Peyer's patch (tissue), 4 donors: ENCODE data around the gene PPP1R26. TPM values are rescaled to one million over a fixed set of nuclear protein-coding genes. Genes with fewer than 3 reads are reported as not detected.

Experiments
- DNase-seq, 3 donors: peaks; one replicate each; pipeline ENCODE4 v3.0.0-alpha.2; 2017 to 2019
- H3K27ac ChIP-seq, 4 donors: fragments of 200-600 bp; sonication (generic); one replicate each; pipeline ENCODE4 v1.5.1; 2016 to 2019
- H3K27me3 ChIP-seq, 2 donors: fragments of 200-600 bp; sonication (generic); one replicate each; pipeline ENCODE4 v1.5.1; 2019
- H3K36me3 ChIP-seq, 3 donors: fragments of 200-600 bp; sonication (generic); one replicate each; pipeline ENCODE4 v1.5.1; 2016 to 2019
- H3K4me1 ChIP-seq, 4 donors: fragments of 200-600 bp; sonication (generic); one replicate each; pipeline ENCODE4 v1.5.1; 2016 to 2019
- H3K4me3 ChIP-seq, 4 donors: fragments of 200-600 bp; sonication (generic); 1 replicate in 3 of 4; 2 replicates in 1 of 4; pipeline ENCODE4 v1.5.1; 2016 to 2019; ENCODE audit warnings: mild to moderate bottlenecking in 1 of 4
- H3K9me3 ChIP-seq, 4 donors: fragments of 200-600 bp; sonication (generic); one replicate each; pipeline ENCODE4 v1.5.1; 2016 to 2019; ENCODE audit warnings: mild to moderate bottlenecking in 1 of 4
- POLR2A ChIP-seq, 2 donors: fragments of 450-650 bp; IDR thresholded peaks; one replicate each; pipeline ENCODE4 v1.5.1; 2017; ENCODE audit warnings: antibody characterized with exemption in 2 of 2, mild to moderate bottlenecking in 2 of 2, moderate library complexity in 2 of 2
- total RNA-seq, 4 donors: library from RNA; depleted of rRNA; stranded (reverse); fragments of >200 nt; gene quantifications; one replicate each; pipeline ENCODE4 v1.1.0, GENCODE V29; 2016
- TF ChIP-seq, protein P1 (sequence below), 6 experiments: fragments of 450-650 bp in 4 of 6; fragments of 200-600 bp in 2 of 6; sonication (generic) in 1 of 6; IDR thresholded peaks; one replicate each; pipeline ENCODE4 v1.5.1; 2017 to 2019; ENCODE audit warnings: antibody characterized with exemption in 6 of 6, mild to moderate bottlenecking in 3 of 6, moderate library complexity in 1 of 6

Gene PPP1R26
- total RNA-seq, 4 donors from 2014 or later, result 12.4 to 34.0 (median 18.7) TPM

DNA sequence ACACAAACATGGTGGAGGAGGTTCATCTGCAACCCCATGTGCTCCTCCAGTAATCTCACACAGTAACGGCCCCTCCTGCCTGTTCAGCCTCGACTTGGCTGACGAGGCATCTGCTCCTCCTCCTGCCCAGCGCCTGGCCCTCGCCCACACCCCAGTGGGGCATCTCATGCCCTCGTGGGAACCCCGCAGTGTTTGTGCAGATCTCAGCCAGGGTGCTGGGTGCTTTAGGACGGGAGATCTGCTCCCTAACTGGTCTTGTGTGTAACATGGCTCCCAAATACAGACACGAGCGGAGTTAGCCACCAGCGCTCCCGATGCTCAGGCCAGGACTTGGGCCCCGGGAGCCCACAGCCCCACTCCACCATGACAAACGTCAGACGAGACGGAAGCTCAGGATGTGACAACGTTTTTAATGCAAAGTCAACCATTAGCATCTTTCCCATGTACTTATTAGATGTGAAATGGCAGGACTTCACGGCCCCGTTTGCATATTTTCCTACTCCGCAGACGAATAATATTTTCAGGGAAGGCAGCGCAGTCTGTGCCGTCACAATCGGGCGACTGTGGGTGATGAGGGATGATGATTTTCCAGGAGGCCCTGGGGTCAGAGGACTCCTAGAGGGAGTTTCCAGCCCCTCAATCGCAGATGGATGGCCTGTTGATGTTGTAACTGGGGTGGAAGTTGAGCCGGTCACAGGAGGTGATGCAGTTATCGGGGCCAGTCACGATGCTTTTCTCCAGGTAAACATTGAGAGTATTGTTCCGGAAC lies 15.4 kb downstream of the PPP1R26 start:
- DNase-seq, result peak in 1 of 3 donors; percentile 30
- no peak for TF ChIP-seq POLR2A (IDR thresholded peaks at IDR 0.05)
- TF ChIP-seq, protein P1, sequence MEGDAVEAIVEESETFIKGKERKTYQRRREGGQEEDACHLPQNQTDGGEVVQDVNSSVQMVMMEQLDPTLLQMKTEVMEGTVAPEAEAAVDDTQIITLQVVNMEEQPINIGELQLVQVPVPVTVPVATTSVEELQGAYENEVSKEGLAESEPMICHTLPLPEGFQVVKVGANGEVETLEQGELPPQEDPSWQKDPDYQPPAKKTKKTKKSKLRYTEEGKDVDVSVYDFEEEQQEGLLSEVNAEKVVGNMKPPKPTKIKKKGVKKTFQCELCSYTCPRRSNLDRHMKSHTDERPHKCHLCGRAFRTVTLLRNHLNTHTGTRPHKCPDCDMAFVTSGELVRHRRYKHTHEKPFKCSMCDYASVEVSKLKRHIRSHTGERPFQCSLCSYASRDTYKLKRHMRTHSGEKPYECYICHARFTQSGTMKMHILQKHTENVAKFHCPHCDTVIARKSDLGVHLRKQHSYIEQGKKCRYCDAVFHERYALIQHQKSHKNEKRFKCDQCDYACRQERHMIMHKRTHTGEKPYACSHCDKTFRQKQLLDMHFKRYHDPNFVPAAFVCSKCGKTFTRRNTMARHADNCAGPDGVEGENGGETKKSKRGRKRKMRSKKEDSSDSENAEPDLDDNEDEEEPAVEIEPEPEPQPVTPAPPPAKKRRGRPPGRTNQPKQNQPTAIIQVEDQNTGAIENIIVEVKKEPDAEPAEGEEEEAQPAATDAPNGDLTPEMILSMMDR (IDR thresholded peaks at IDR 0.05), result no peak

GRCh38 chr9:135498381-135499126 lies 19.0 kb downstream of the PPP1R26 start:
- H3K27ac ChIP-seq, result no peak overlapping the region

More for the DNA sequence above, 15.4 kb downstream of the PPP1R26 start:
- Histone ChIP-seq H3K4me1 (peaks cover 0 to 8% (median 6%) of the 10 kb centered on the region in 4 donors), H3K27ac (no peak overlapping the region), H3K36me3 (no peaks in the 10 kb centered on the region), H3K4me3 (no peak overlapping the region), H3K9me3 (no peaks in the 10 kb centered on the region), H3K27me3 (no peaks in the 10 kb centered on the region)

DNA sequence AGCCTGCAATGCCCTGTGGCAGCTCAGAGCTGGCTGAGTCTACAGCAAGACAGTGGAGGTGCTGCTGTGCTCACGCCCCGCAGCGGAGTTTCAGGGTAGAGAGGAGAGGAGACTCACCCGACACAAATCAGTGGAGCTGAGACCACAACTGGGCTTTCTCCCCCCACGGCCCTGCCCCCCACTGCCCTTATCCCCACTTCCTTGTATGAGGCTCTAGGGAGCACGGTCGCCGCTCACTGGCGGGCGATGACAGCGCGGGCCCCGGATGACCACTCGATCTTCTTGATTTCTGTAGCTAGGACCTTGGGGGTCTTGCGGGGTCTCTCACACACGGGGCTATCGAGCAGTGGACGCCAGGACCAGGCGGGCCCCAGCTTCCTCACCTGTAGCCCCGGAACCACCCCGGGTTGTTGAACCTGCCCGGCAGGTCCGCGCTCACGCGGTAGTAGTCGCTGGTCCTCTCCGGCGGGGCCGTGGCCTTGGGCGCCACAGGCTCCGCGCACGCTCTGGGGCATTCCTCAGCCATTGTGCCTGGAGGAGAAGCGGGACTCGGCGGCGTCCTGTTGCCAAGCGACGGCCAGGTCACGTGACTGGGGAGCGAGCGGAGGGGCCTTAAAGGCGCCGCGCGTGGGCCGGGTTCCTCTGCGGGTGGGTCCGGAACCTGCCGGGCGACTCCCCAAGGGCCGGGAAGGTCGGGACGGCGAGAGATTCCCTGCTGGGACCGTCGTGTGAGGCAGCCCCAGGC lies 19.9 kb downstream of the PPP1R26 start:
- H3K27ac ChIP-seq, result peak overlapping the region; percentile 76 to 80 (median 79)
- H3K4me3 ChIP-seq, result peak overlapping the region; percentile 81 to 99 (median 90)
- peaks cover 0 to 20% (median 0%) of the 10 kb centered on the region in 3 donors for H3K36me3 ChIP-seq
- peak; percentile 96 to 98 (median 97) for DNase-seq
- H3K4me1 ChIP-seq, result peaks cover 3 to 22% (median 15%) of the 10 kb centered on the region in 4 donors
- TF ChIP-seq, protein P1 (IDR thresholded peaks at IDR 0.05), result no peak
- no peak for TF ChIP-seq POLR2A (IDR thresholded peaks at IDR 0.05)
- H3K27me3 ChIP-seq, result no peaks in the 10 kb centered on the region
- no peaks in the 10 kb centered on the region for H3K9me3 ChIP-seq

More at GRCh38 chr9:135498381-135499126, 19.0 kb downstream of the PPP1R26 start:
- peaks cover 0 to 11% (median 0%) of the 10 kb centered on the region in 3 donors for H3K36me3 ChIP-seq
- TF ChIP-seq, protein P1 (IDR thresholded peaks at IDR 0.05), result no peak
- TF ChIP-seq POLR2A (IDR thresholded peaks at IDR 0.05), result no peak
- no peak overlapping the region for H3K4me3 ChIP-seq
- H3K4me1 ChIP-seq, result peaks cover 3 to 22% (median 15%) of the 10 kb centered on the region in 4 donors
- no peaks in the 10 kb centered on the region for H3K27me3 ChIP-seq
- peak in 1 of 3 donors; percentile 46 for DNase-seq
- no peaks in the 10 kb centered on the region for H3K9me3 ChIP-seq

DNA sequence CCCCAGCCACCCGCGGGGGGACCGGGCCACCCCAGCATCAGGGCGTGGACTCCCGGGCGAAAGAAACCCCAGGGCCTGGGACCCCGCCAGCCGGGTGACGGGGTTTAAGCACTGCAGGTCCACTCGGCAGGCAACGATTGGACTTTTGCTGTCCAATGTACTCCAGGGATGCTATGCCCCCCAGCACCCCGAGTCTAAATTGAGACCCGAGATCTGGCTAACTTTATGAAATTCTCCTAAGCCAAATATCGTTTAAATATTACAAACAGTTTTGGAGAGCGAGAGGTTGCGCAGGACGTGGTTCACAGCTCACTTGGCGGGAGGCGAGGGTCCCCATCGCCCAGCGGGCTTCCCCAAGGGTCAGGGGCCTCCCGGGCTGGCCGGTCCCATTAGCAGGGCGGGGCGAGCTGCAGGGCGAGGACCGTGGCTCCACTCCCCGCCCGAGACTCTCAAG lies 20.5 kb downstream of the PPP1R26 start:
- DNase-seq, result no peak
- Histone ChIP-seq H3K9me3 (no peaks in the 10 kb centered on the region), H3K27me3 (no peaks in the 10 kb centered on the region), H3K27ac (peak overlapping the region; percentile 76 to 80 (median 79)), H3K36me3 (peaks cover 0 to 26% (median 0%) of the 10 kb centered on the region in 3 donors), H3K4me3 (peak overlapping the region; percentile 81 to 99 (median 90)), H3K4me1 (peaks cover 3 to 22% (median 15%) of the 10 kb centered on the region in 4 donors)
- TF ChIP-seq POLR2A (IDR thresholded peaks at IDR 0.05), result no peak
- TF ChIP-seq, protein P1 (IDR thresholded peaks at IDR 0.05), result no peak
